ENCODE results near the gene GLYATL1. TPM values are rescaled to one million over a fixed set of nuclear protein-coding genes. Genes with fewer than 3 reads are reported as not detected.

Gene GLYATL1
- total and polyA plus RNA-seq, 2 experiments from 2014 or later = 1.3 to 2.1 TPM

DNA sequence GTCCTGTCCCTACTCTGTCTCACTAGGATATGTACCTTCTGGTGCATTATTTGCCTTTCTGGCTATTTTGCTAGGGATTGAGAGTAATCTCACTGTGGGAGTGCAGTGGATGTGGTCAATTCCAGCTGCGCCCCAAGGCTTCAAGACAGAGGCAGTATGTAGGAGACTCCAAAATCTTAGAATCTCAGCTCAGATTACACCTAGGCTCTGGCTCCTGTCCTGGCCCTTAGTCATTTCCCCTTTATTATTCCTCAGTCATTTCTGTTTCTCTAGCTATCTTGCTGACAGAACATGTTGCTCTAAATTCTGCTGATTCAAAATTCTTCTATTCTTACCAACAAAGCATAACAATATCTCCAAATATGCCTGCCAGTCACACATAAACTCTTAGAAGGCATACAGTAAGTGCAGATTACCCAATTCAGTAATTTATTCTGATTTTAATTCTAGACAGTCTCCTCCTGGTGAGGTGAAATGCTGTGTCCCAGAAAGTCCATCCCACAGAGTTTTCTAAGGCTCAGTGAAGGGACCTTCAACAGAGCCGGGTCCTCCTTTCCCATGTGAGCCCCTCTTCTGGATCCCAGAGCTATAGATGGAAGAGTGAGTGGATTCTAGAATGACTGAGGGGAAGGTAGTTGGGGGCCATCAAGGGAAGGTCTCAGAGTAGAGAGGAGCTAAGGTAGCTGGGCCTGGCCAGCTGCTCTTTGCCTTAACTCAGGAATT lies 24.3 kb upstream of the GLYATL1 start:
- Histone ChIP-seq H3K27ac (no peak overlapping the region), H3K36me3 (no peaks in the 10 kb centered on the region), H3K27me3 (peaks cover 5% of the 10 kb centered on the region), H3K4me1 (ENCODE audit: low read depth) (no peaks in the 10 kb centered on the region), H3K9me3 (ENCODE audit: low read depth) (no peaks in the 10 kb centered on the region), H3K4me3 (no peak overlapping the region)
- no peak for TF ChIP-seq CTCF (IDR thresholded peaks at IDR 0.05; ENCODE audit: low read depth, low read length)
- no peak for DNase-seq (ENCODE audit: low read depth in 1 of 2, low spot score in 1 of 2)

DNA sequence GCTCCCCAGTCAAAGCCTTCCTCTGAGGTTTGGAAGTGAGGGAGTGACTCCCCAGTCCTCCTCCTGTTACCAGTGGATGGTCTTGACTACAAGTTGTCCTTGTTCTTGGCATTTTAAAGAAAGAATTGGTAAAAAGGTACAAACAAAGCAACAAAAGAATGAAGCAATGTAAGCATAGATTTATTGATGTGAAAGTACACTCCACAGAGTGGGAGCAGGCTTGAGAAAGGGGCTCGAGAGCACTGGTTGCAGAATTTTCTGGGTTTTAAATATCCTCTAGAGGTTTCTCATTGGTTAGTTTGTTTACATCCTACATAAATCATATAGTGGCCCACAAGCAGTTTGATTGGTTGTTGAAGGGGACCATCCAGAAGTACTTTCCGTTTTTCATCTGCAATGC lies 22.7 kb upstream of the GLYATL1 start:
- no peak overlapping the region for H3K27ac ChIP-seq
- TF ChIP-seq CTCF (IDR thresholded peaks at IDR 0.05; ENCODE audit: low read depth, low read length) = no peak
- no peak for DNase-seq (ENCODE audit: low read depth in 1 of 2, low spot score in 1 of 2)
- H3K36me3 ChIP-seq = no peaks in the 10 kb centered on the region
- H3K4me3 ChIP-seq = no peak overlapping the region
- H3K9me3 ChIP-seq (ENCODE audit: low read depth) = no peaks in the 10 kb centered on the region
- no peaks in the 10 kb centered on the region for H3K4me1 ChIP-seq (ENCODE audit: low read depth)
- no peaks in the 10 kb centered on the region for H3K27me3 ChIP-seq

DNA sequence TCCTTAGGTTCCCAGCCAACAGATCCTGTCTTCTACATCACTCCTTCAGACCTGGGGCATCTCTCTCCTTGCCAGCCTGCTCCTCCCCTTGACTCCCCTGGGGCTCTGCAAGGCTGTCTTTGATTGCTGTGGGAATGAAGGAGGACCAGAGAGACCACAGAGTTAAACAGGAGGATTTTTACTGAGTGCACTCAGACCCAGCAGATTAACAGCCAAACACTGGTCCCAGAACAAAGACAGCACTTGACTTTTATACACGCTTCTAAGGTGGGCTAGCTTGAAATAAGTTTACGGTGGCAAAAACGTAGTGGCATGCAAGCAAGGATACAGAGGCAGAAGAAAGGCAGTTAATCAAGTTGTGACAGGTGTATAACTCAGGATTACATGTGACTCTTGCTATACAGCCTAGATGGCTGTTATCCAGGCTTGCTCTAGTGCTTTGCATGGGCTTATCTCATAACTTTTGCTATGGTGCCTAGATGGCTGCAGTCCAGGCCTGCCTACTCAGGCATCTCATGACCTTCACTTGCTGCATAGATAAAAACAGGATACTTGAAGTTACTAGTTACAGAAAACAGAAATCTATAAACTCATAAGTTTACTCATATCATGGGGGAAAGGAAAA lies 22.0 kb upstream of the GLYATL1 start:
- H3K4me1 ChIP-seq (ENCODE audit: low read depth) = no peaks in the 10 kb centered on the region
- H3K9me3 ChIP-seq (ENCODE audit: low read depth) = no peaks in the 10 kb centered on the region
- no peaks in the 10 kb centered on the region for H3K36me3 ChIP-seq
- no peak for DNase-seq (ENCODE audit: low read depth in 1 of 2, low spot score in 1 of 2)
- no peaks in the 10 kb centered on the region for H3K27me3 ChIP-seq
- TF ChIP-seq CTCF (IDR thresholded peaks at IDR 0.05; ENCODE audit: low read depth, low read length) = no peak
- H3K4me3 ChIP-seq = no peak overlapping the region
- H3K27ac ChIP-seq = no peak overlapping the region

GRCh38 chr11:58919561-58919960 lies 19.7 kb upstream of the GLYATL1 start:
- Histone ChIP-seq H3K36me3 (no peaks in the 10 kb centered on the region), H3K27me3 (no peaks in the 10 kb centered on the region), H3K27ac (no peak overlapping the region), H3K4me3 (no peak overlapping the region), H3K4me1 (ENCODE audit: low read depth) (no peaks in the 10 kb centered on the region), H3K9me3 (ENCODE audit: low read depth) (no peaks in the 10 kb centered on the region)
- DNase-seq (ENCODE audit: low read depth in 1 of 2, low spot score in 1 of 2) = no peak
- TF ChIP-seq CTCF (IDR thresholded peaks at IDR 0.05; ENCODE audit: low read depth, low read length) = no peak

DNA sequence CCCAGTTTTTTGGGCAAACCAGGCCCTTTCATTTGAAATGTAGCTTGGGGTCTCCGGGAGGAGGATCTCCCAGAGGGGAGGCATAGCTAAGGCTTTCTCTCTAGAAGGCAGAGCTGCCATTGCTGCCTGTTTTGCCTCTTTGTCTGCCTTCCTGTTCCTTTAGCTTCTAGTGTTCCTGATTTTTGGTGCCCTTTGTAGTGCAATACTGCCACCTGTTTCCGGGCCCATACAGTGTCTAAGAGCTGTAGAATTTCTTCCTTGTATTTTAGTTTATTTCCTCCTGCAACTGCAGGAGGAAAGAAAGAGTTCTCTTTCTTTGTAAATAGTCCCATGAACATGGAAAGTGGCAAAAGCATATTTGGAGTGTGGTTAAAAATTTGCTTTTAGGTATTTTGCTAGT lies 19.3 kb upstream of the GLYATL1 start:
- no peak for DNase-seq (ENCODE audit: low read depth in 1 of 2, low spot score in 1 of 2)
- Histone ChIP-seq H3K4me1 (ENCODE audit: low read depth) (no peaks in the 10 kb centered on the region), H3K27me3 (no peaks in the 10 kb centered on the region), H3K4me3 (no peak overlapping the region), H3K27ac (no peak overlapping the region), H3K36me3 (no peaks in the 10 kb centered on the region), H3K9me3 (ENCODE audit: low read depth) (no peaks in the 10 kb centered on the region)
- no peak for TF ChIP-seq CTCF (IDR thresholded peaks at IDR 0.05; ENCODE audit: low read depth, low read length)
